ENCODE data around the gene GPRC5A. TPM values are rescaled to one million over a fixed set of nuclear protein-coding genes. Genes with fewer than 3 reads are reported as not detected.
A peak's percentile ranks its signal among the peaks of the same experiment; 100 is the strongest.

The GPRC5A gene
- total RNA-seq, 1 donor = 4.7 TPM

- no peaks in the 10 kb centered on the region for H3K36me3 ChIP-seq (ENCODE audit: insufficient read depth, low read length)
Measured at GRCh38 chr12:12893438-12893837, 2.1 kb downstream of the GPRC5A start.

GRCh38 chr12:12896260-12896659, 4.9 kb downstream of the GPRC5A start:
- peak overlapping the region; percentile 67 for H3K27ac ChIP-seq (ENCODE audit: low read depth, low read length)
- H4K20me1 ChIP-seq (ENCODE audit: insufficient read depth, low read length) = no peaks in the 10 kb centered on the region
- H3K4me3 ChIP-seq (ENCODE audit: insufficient read depth, low read length) = no peak overlapping the region
- H3K4me2 ChIP-seq (ENCODE audit: insufficient read depth, low read length) = no peak overlapping the region
- H3K36me3 ChIP-seq (ENCODE audit: insufficient read depth, low read length) = no peaks in the 10 kb centered on the region
- DNase-seq (ENCODE audit: insufficient read length, low spot score, missing footprints) = peak; percentile 84
- peaks cover 19% of the 10 kb centered on the region for H3K79me2 ChIP-seq (ENCODE audit: insufficient read depth, low read length)
- H3K9me3 ChIP-seq (ENCODE audit: low read depth, low read length) = no peaks in the 10 kb centered on the region
- TF ChIP-seq, protein P1, sequence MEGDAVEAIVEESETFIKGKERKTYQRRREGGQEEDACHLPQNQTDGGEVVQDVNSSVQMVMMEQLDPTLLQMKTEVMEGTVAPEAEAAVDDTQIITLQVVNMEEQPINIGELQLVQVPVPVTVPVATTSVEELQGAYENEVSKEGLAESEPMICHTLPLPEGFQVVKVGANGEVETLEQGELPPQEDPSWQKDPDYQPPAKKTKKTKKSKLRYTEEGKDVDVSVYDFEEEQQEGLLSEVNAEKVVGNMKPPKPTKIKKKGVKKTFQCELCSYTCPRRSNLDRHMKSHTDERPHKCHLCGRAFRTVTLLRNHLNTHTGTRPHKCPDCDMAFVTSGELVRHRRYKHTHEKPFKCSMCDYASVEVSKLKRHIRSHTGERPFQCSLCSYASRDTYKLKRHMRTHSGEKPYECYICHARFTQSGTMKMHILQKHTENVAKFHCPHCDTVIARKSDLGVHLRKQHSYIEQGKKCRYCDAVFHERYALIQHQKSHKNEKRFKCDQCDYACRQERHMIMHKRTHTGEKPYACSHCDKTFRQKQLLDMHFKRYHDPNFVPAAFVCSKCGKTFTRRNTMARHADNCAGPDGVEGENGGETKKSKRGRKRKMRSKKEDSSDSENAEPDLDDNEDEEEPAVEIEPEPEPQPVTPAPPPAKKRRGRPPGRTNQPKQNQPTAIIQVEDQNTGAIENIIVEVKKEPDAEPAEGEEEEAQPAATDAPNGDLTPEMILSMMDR (IDR thresholded peaks at IDR 0.05; ENCODE audit: extremely low read depth, low read depth, low read length) = no peak
- peaks cover 43% of the 10 kb centered on the region for H3K4me1 ChIP-seq (ENCODE audit: insufficient read depth, low read length)
- H3K27me3 ChIP-seq (ENCODE audit: insufficient read depth, low read length) = no peaks in the 10 kb centered on the region
- no peak overlapping the region for H2AFZ ChIP-seq (ENCODE audit: low read length)

More at GRCh38 chr12:12893438-12893837, 2.1 kb downstream of the GPRC5A start:
- TF ChIP-seq, protein P1 (IDR thresholded peaks at IDR 0.05; ENCODE audit: extremely low read depth, low read depth, low read length) = no peak
- no peaks in the 10 kb centered on the region for H3K9me3 ChIP-seq (ENCODE audit: low read depth, low read length)
- H3K27ac ChIP-seq (ENCODE audit: low read depth, low read length) = no peak overlapping the region
- no peak overlapping the region for H3K4me2 ChIP-seq (ENCODE audit: insufficient read depth, low read length)
- H3K4me3 ChIP-seq (ENCODE audit: insufficient read depth, low read length) = no peak overlapping the region
- no peak for DNase-seq (ENCODE audit: insufficient read length, low spot score, missing footprints)
- peaks cover 19% of the 10 kb centered on the region for H3K79me2 ChIP-seq (ENCODE audit: insufficient read depth, low read length)
- H4K20me1 ChIP-seq (ENCODE audit: insufficient read depth, low read length) = no peaks in the 10 kb centered on the region
- H3K4me1 ChIP-seq (ENCODE audit: insufficient read depth, low read length) = peaks cover 34% of the 10 kb centered on the region
- H3K27me3 ChIP-seq (ENCODE audit: insufficient read depth, low read length) = no peaks in the 10 kb centered on the region
- H2AFZ ChIP-seq (ENCODE audit: low read length) = no peak overlapping the region

DNA sequence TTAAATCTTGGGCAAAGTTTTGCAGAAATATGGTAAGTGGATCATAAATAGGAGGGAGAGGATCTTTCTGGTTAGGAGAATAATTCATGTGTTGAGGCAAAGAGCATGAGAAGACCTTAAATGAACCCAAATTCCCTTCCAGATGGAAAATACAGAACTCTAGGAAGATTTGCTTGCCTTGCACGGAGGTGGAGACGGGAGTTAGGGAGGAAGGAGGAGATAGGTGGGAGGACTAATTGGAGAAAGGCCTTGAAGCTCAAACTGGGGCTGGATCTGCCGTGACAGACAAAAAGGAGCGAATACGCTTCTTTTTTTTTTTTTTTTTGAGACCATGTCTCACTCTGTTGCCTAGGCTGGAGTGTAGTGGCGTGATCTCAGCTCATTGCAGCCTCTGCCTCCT, 5.9 kb downstream of the GPRC5A start:
- Histone ChIP-seq H2AFZ (ENCODE audit: low read length) (no peak overlapping the region), H3K27me3 (ENCODE audit: insufficient read depth, low read length) (no peaks in the 10 kb centered on the region), H3K9me3 (ENCODE audit: low read depth, low read length) (no peaks in the 10 kb centered on the region), H3K4me1 (ENCODE audit: insufficient read depth, low read length) (peaks cover 47% of the 10 kb centered on the region), H3K79me2 (ENCODE audit: insufficient read depth, low read length) (peaks cover 15% of the 10 kb centered on the region), H3K27ac (ENCODE audit: low read depth, low read length) (no peak overlapping the region), H3K4me3 (ENCODE audit: insufficient read depth, low read length) (no peak overlapping the region), H3K4me2 (ENCODE audit: insufficient read depth, low read length) (no peak overlapping the region), H3K36me3 (ENCODE audit: insufficient read depth, low read length) (no peaks in the 10 kb centered on the region), H4K20me1 (ENCODE audit: insufficient read depth, low read length) (no peaks in the 10 kb centered on the region)
- TF ChIP-seq, protein P1 (IDR thresholded peaks at IDR 0.05; ENCODE audit: extremely low read depth, low read depth, low read length) = no peak
- DNase-seq (ENCODE audit: insufficient read length, low spot score, missing footprints) = no peak

- Histone ChIP-seq H3K27ac (ENCODE audit: low read depth, low read length) (peak overlapping the region; percentile 90), H3K36me3 (ENCODE audit: insufficient read depth, low read length) (no peaks in the 10 kb centered on the region), H3K4me2 (ENCODE audit: insufficient read depth, low read length) (no peak overlapping the region), H3K4me1 (ENCODE audit: insufficient read depth, low read length) (peaks cover 42% of the 10 kb centered on the region), H3K4me3 (ENCODE audit: insufficient read depth, low read length) (no peak overlapping the region), H4K20me1 (ENCODE audit: insufficient read depth, low read length) (no peaks in the 10 kb centered on the region), H2AFZ (ENCODE audit: low read length) (no peak overlapping the region), H3K27me3 (ENCODE audit: insufficient read depth, low read length) (no peaks in the 10 kb centered on the region), H3K79me2 (ENCODE audit: insufficient read depth, low read length) (peaks cover 6% of the 10 kb centered on the region), H3K9me3 (ENCODE audit: low read depth, low read length) (no peaks in the 10 kb centered on the region)
- TF ChIP-seq, protein P1 (IDR thresholded peaks at IDR 0.05; ENCODE audit: extremely low read depth, low read depth, low read length) = no peak
- no peak for DNase-seq (ENCODE audit: insufficient read length, low spot score, missing footprints)
Measured at GRCh38 chr12:12898136-12898717, 6.9 kb downstream of the GPRC5A start.
